Measurements from ENCODE around the gene C5orf47. TPM values are rescaled to one million over a fixed set of nuclear protein-coding genes. Genes with fewer than 3 reads are reported as not detected.
A peak's percentile ranks its signal among the peaks of the same experiment; 100 is the strongest.

The C5orf47 gene
- total and polyA plus RNA-seq, 2 donors (not counting 1 experiment from before 2014, with no cell fraction given): not detected

GRCh38 chr5:173954671-173955521 is 34.1 kb upstream of the C5orf47 start:
- TF ChIP-seq EZH2 (IDR thresholded peaks at IDR 0.05; ENCODE audit: low read length, missing control alignments): no peak
- TF ChIP-seq, protein P1, sequence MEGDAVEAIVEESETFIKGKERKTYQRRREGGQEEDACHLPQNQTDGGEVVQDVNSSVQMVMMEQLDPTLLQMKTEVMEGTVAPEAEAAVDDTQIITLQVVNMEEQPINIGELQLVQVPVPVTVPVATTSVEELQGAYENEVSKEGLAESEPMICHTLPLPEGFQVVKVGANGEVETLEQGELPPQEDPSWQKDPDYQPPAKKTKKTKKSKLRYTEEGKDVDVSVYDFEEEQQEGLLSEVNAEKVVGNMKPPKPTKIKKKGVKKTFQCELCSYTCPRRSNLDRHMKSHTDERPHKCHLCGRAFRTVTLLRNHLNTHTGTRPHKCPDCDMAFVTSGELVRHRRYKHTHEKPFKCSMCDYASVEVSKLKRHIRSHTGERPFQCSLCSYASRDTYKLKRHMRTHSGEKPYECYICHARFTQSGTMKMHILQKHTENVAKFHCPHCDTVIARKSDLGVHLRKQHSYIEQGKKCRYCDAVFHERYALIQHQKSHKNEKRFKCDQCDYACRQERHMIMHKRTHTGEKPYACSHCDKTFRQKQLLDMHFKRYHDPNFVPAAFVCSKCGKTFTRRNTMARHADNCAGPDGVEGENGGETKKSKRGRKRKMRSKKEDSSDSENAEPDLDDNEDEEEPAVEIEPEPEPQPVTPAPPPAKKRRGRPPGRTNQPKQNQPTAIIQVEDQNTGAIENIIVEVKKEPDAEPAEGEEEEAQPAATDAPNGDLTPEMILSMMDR (conservative IDR thresholded peaks at IDR 0.05 in 1 of 2, IDR thresholded peaks at IDR 0.05 in 1 of 2; ENCODE audit: low read depth in 1 of 2, low read length in 2 of 2): no peak
- Histone ChIP-seq H3K27me3 (ENCODE audit: control insufficient read depth, insufficient read depth, low read length) (no peaks in the 10 kb centered on the region), H3K36me3 (ENCODE audit: control insufficient read depth, insufficient read depth, low read length) (no peaks in the 10 kb centered on the region), H3K79me2 (ENCODE audit: control insufficient read depth, insufficient read depth, low read length) (no peaks in the 10 kb centered on the region), H3K9ac (ENCODE audit: insufficient read depth, low read length) (no peak overlapping the region), H2AFZ (ENCODE audit: low read length) (no peak overlapping the region), H3K4me2 (ENCODE audit: extremely low read depth, insufficient read depth, low read length) (peak overlapping the region; percentile 2), H3K9me3 (ENCODE audit: control insufficient read depth, insufficient read depth, low read depth, low read length) (no peaks in the 10 kb centered on the region), H3K27ac (ENCODE audit: insufficient read depth, low read length) (peak overlapping the region; percentile 65), H3K4me3 (replicated peaks in 1 of 4; ENCODE audit: control extremely low read depth in 1 of 4, insufficient read depth in 1 of 4, low read depth in 3 of 4, low read length in 4 of 4) (no peak overlapping the region), H4K20me1 (ENCODE audit: control insufficient read depth, extremely low read depth, insufficient read depth, low read length) (no peaks in the 10 kb centered on the region), H3K4me1 (ENCODE audit: control insufficient read depth, extremely low read depth, insufficient read depth, low read length) (peaks cover 2% of the 10 kb centered on the region)
- DNase-seq (ENCODE audit: low read depth in 2 of 2): peak; percentile 80 to 82

DNA sequence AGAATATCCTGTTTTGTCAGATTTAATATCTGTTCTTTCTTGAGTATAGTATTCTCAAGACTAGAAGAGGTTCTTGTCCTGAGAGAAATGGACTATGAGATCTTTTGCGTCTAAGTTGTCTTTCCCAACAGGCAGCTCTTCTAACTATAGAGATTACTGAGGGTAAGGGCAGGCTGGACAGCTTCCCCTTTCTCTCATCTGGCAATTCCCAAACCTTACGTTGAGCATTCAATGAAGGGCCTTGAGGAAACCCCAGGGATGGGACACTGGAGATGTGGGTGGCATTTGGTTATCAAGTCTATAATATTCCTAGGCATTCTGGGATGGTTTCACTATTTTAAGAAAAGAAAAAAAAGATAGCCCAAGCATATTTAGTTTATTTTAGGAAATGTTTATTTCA is 28.0 kb upstream of the C5orf47 start:
- DNase-seq (ENCODE audit: low read depth in 2 of 2): no peak
- Histone ChIP-seq H3K4me3 (replicated peaks in 1 of 4; ENCODE audit: control extremely low read depth in 1 of 4, insufficient read depth in 1 of 4, low read depth in 3 of 4, low read length in 4 of 4) (no peak overlapping the region), H3K4me2 (ENCODE audit: extremely low read depth, insufficient read depth, low read length) (no peak overlapping the region), H3K4me1 (ENCODE audit: control insufficient read depth, extremely low read depth, insufficient read depth, low read length) (no peaks in the 10 kb centered on the region), H3K27ac (ENCODE audit: insufficient read depth, low read length) (no peak overlapping the region), H4K20me1 (ENCODE audit: control insufficient read depth, extremely low read depth, insufficient read depth, low read length) (no peaks in the 10 kb centered on the region), H2AFZ (ENCODE audit: low read length) (no peak overlapping the region), H3K27me3 (ENCODE audit: control insufficient read depth, insufficient read depth, low read length) (no peaks in the 10 kb centered on the region), H3K79me2 (ENCODE audit: control insufficient read depth, insufficient read depth, low read length) (no peaks in the 10 kb centered on the region), H3K9me3 (ENCODE audit: control insufficient read depth, insufficient read depth, low read depth, low read length) (no peaks in the 10 kb centered on the region), H3K36me3 (ENCODE audit: control insufficient read depth, insufficient read depth, low read length) (no peaks in the 10 kb centered on the region), H3K9ac (ENCODE audit: insufficient read depth, low read length) (no peak overlapping the region)
- TF ChIP-seq, protein P1 (conservative IDR thresholded peaks at IDR 0.05 in 1 of 2, IDR thresholded peaks at IDR 0.05 in 1 of 2; ENCODE audit: low read depth in 1 of 2, low read length in 2 of 2): no peak
- no peak for TF ChIP-seq EZH2 (IDR thresholded peaks at IDR 0.05; ENCODE audit: low read length, missing control alignments)

- H3K27me3 ChIP-seq (ENCODE audit: control insufficient read depth, insufficient read depth, low read length): no peaks in the 10 kb centered on the region
- no peak overlapping the region for H3K9ac ChIP-seq (ENCODE audit: insufficient read depth, low read length)
- no peaks in the 10 kb centered on the region for H4K20me1 ChIP-seq (ENCODE audit: control insufficient read depth, extremely low read depth, insufficient read depth, low read length)
- no peak overlapping the region for H3K4me2 ChIP-seq (ENCODE audit: extremely low read depth, insufficient read depth, low read length)
- no peaks in the 10 kb centered on the region for H3K79me2 ChIP-seq (ENCODE audit: control insufficient read depth, insufficient read depth, low read length)
- H3K4me3 ChIP-seq (replicated peaks in 1 of 4; ENCODE audit: control extremely low read depth in 1 of 4, insufficient read depth in 1 of 4, low read depth in 3 of 4, low read length in 4 of 4): no peak overlapping the region
- no peak overlapping the region for H2AFZ ChIP-seq (ENCODE audit: low read length)
- no peaks in the 10 kb centered on the region for H3K4me1 ChIP-seq (ENCODE audit: control insufficient read depth, extremely low read depth, insufficient read depth, low read length)
- no peaks in the 10 kb centered on the region for H3K36me3 ChIP-seq (ENCODE audit: control insufficient read depth, insufficient read depth, low read length)
- no peak for TF ChIP-seq EZH2 (IDR thresholded peaks at IDR 0.05; ENCODE audit: low read length, missing control alignments)
- TF ChIP-seq, protein P1 (conservative IDR thresholded peaks at IDR 0.05 in 1 of 2, IDR thresholded peaks at IDR 0.05 in 1 of 2; ENCODE audit: low read depth in 1 of 2, low read length in 2 of 2): no peak
- no peaks in the 10 kb centered on the region for H3K9me3 ChIP-seq (ENCODE audit: control insufficient read depth, insufficient read depth, low read depth, low read length)
- no peak for DNase-seq (ENCODE audit: low read depth in 2 of 2)
- H3K27ac ChIP-seq (ENCODE audit: insufficient read depth, low read length): no peak overlapping the region
Measured at GRCh38 chr5:173961418-173961817, 27.6 kb upstream of the C5orf47 start.

Measured in fibroblast of lung (primary cell).